ENCODE data around the gene FSTL4.

The FSTL4 gene

GRCh38 chr5:133474851-133475590 lies 137.3 kb downstream of the FSTL4 start:
- DNase-seq = no peak

GRCh38 chr5:133473291-133473690 lies 139.1 kb downstream of the FSTL4 start:
- no peak for DNase-seq

GRCh38 chr5:133472829-133473228 lies 139.5 kb downstream of the FSTL4 start:
- no peak for DNase-seq

GRCh38 chr5:133471699-133472098 lies 140.6 kb downstream of the FSTL4 start:
- no peak for DNase-seq

- peak; percentile 14 for DNase-seq
These were observed 141.5 kb downstream of the FSTL4 start for GRCh38 chr5:133470841-133471240.

- no peak for DNase-seq
These were observed 142.5 kb downstream of the FSTL4 start for GRCh38 chr5:133469846-133470245.

GRCh38 chr5:133469252-133469651 lies 143.1 kb downstream of the FSTL4 start:
- no peak for DNase-seq

GRCh38 chr5:133468596-133468995 lies 143.7 kb downstream of the FSTL4 start:
- peak; percentile 62 for DNase-seq

- no peak for DNase-seq
These were observed 144.4 kb downstream of the FSTL4 start for GRCh38 chr5:133467826-133468463.

GRCh38 chr5:133467335-133467779 lies 145.0 kb downstream of the FSTL4 start:
- no peak for DNase-seq

GRCh38 chr5:133466556-133467334 lies 145.6 kb downstream of the FSTL4 start:
- DNase-seq = no peak

GRCh38 chr5:133464013-133464412 lies 148.3 kb downstream of the FSTL4 start:
- DNase-seq = no peak

- DNase-seq = no peak
These were observed 150.4 kb downstream of the FSTL4 start for GRCh38 chr5:133461796-133462516.

GRCh38 chr5:133460172-133460758 lies 152.1 kb downstream of the FSTL4 start:
- no peak for DNase-seq

- no peak for DNase-seq
These were observed 152.7 kb downstream of the FSTL4 start for GRCh38 chr5:133459474-133460160.

- DNase-seq = no peak
These were observed 153.9 kb downstream of the FSTL4 start for GRCh38 chr5:133458435-133458834.

- DNase-seq = no peak
These were observed 154.6 kb downstream of the FSTL4 start for GRCh38 chr5:133457439-133458355.

- DNase-seq = peak; percentile 73
These were observed 155.4 kb downstream of the FSTL4 start for GRCh38 chr5:133456933-133457402.

- peak; percentile 16 for DNase-seq
These were observed 156.7 kb downstream of the FSTL4 start for GRCh38 chr5:133455676-133456075.

GRCh38 chr5:133454442-133454841 lies 157.9 kb downstream of the FSTL4 start:
- no peak for DNase-seq

GRCh38 chr5:133453831-133454230 lies 158.5 kb downstream of the FSTL4 start:
- no peak for DNase-seq
